ENCODE results near the gene IDI1. TPM values are rescaled to one million over a fixed set of nuclear protein-coding genes. Genes with fewer than 3 reads are reported as not detected.

The IDI1 gene
- total and polyA plus RNA-seq, 2 of the 13 experiments (the other 11 are each of a cell fraction or from before 2014, with no cell fraction given): 44.4 to 145 TPM

DNA sequence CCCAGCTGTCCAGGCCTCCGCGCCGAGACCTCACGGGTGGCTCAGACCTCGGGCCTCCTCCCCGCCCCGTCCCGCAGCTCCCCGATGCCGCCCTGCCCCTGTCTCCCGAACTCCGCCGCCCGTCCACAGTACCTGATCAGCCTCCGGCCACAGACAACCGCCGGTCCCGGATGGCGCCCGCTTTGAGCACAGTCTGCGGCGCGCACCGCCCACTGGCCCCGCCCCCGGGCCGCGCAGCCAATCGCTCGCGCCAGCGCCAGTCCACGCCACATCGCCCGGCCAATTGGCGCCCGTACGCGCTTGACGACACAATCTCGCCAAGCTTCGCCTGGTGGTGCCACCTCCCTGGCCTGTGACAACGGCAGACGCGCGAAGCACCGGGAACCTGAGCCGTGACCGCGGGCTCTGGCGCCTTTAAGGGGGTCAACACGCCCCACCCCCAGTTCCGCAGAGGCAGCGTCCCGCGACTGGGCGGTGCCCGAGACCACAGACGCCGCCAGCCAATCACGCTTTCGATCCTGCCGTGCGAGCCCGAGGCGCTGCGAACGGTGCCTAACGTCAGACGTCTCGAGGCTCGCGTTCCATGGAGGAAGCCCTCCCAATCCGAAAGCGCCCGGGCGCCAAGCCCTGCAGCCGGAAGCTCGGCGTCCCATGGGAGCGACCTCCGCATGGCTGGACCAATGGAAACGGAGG, at the start of gene IDI1 (continued):
- TF ChIP-seq ZBTB8A (CRISPR knock-in tag; IDR thresholded peaks at IDR 0.05; ENCODE audit: borderline replicate concordance, low read depth) (no peak), PITX1 (CRISPR knock-in tag; IDR thresholded peaks at IDR 0.05) (no peak), ZNF768 (CRISPR knock-in tag; IDR thresholded peaks at IDR 0.05) (no peak), ISL2 (CRISPR knock-in tag; IDR thresholded peaks at IDR 0.05) (peak; percentile 75), HDAC1 (CRISPR knock-in tag; IDR thresholded peaks at IDR 0.05) (peak; percentile 92), ZFYVE20 (CRISPR knock-in tag; IDR thresholded peaks at IDR 0.05; ENCODE audit: borderline replicate concordance, low read depth) (no peak), LCORL (IDR thresholded peaks at IDR 0.05) (no peak), LCORL (CRISPR knock-in tag; IDR thresholded peaks at IDR 0.05) (peak; percentile 65), HNRNPUL1 (IDR thresholded peaks at IDR 0.05; ENCODE audit: low read depth, low read length) (peak; percentile 74; the same call in 1 of the 2 replicates), HDAC6 (IDR thresholded peaks at IDR 0.05; ENCODE audit: low read depth, low read length) (no peak), FOXK2 (IDR thresholded peaks at IDR 0.05) (0 out of 2 replicates have a peak, but pooled peaks have one; percentile 47), TCF12 (IDR thresholded peaks at IDR 0.05) (no peak), TCF12 (CRISPR knock-in tag; IDR thresholded peaks at IDR 0.05) (peak; percentile 60), ZNF839 (CRISPR knock-in tag; IDR thresholded peaks at IDR 0.05; ENCODE audit: borderline replicate concordance) (no peak), NCOR1 (IDR thresholded peaks at IDR 0.05; ENCODE audit: borderline replicate concordance, low read length) (0 out of 2 replicates have a peak, but pooled peaks have one; percentile 6), HOXD1 (CRISPR knock-in tag; IDR thresholded peaks at IDR 0.05) (0 out of 2 replicates have a peak, but pooled peaks have one; percentile 14), ZNF549 (CRISPR knock-in tag; IDR thresholded peaks at IDR 0.05) (no peak), ARNT (IDR thresholded peaks at IDR 0.05) (no peak), WIZ (CRISPR knock-in tag; IDR thresholded peaks at IDR 0.05) (peak; percentile 34; the same call in 1 of the 2 replicates), ZNF576 (CRISPR knock-in tag; IDR thresholded peaks at IDR 0.05) (no peak; the same call in 1 of the 2 replicates), SRF (IDR thresholded peaks at IDR 0.05; ENCODE audit: low read depth, low read length) (no peak), ZNF644 (CRISPR knock-in tag; IDR thresholded peaks at IDR 0.05; ENCODE audit: low read depth) (no peak), BCL6 (CRISPR knock-in tag; IDR thresholded peaks at IDR 0.05) (0 out of 2 replicates have a peak, but pooled peaks have one; percentile 21), RFX1 (IDR thresholded peaks at IDR 0.05) (no peak; the same call in 1 of the 2 replicates), SP5 (CRISPR knock-in tag; IDR thresholded peaks at IDR 0.05; ENCODE audit: borderline replicate concordance, low read depth) (peak; percentile 80), ZKSCAN1 (IDR thresholded peaks at IDR 0.05; ENCODE audit: low read length) (no peak), ZNF781 (CRISPR knock-in tag; IDR thresholded peaks at IDR 0.05; ENCODE audit: borderline replicate concordance, not compliant biosample characterization) (no peak), POLR2G (IDR thresholded peaks at IDR 0.05; ENCODE audit: low read depth, low read length) (peak; percentile 95)
- TF ChIP-seq, protein P1, sequence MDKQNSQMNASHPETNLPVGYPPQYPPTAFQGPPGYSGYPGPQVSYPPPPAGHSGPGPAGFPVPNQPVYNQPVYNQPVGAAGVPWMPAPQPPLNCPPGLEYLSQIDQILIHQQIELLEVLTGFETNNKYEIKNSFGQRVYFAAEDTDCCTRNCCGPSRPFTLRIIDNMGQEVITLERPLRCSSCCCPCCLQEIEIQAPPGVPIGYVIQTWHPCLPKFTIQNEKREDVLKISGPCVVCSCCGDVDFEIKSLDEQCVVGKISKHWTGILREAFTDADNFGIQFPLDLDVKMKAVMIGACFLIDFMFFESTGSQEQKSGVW (CRISPR knock-in tag; IDR thresholded peaks at IDR 0.05; ENCODE audit: borderline replicate concordance): no peak
- TF ChIP-seq, protein P2, sequence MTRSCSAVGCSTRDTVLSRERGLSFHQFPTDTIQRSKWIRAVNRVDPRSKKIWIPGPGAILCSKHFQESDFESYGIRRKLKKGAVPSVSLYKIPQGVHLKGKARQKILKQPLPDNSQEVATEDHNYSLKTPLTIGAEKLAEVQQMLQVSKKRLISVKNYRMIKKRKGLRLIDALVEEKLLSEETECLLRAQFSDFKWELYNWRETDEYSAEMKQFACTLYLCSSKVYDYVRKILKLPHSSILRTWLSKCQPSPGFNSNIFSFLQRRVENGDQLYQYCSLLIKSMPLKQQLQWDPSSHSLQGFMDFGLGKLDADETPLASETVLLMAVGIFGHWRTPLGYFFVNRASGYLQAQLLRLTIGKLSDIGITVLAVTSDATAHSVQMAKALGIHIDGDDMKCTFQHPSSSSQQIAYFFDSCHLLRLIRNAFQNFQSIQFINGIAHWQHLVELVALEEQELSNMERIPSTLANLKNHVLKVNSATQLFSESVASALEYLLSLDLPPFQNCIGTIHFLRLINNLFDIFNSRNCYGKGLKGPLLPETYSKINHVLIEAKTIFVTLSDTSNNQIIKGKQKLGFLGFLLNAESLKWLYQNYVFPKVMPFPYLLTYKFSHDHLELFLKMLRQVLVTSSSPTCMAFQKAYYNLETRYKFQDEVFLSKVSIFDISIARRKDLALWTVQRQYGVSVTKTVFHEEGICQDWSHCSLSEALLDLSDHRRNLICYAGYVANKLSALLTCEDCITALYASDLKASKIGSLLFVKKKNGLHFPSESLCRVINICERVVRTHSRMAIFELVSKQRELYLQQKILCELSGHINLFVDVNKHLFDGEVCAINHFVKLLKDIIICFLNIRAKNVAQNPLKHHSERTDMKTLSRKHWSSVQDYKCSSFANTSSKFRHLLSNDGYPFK (CRISPR knock-in tag; IDR thresholded peaks at IDR 0.05; ENCODE audit: borderline replicate concordance): peak; percentile 63; the same call in 1 of the 2 replicates
